Kidney (tissue), 14 donors: ENCODE data around the gene RAP2C. TPM values are rescaled to one million over a fixed set of nuclear protein-coding genes. Genes with fewer than 3 reads are reported as not detected.

ENCODE experiments used
- DNase-seq, 5 donors: peaks; one replicate each; pipeline ENCODE4 v3.0.0-alpha.2; 2013 to 2020
- FAIRE-seq: peaks from 2 replicates; lab custom pipeline; 2012; peaks lifted over from hg19 to GRCh38; lab: Jason Lieb, UNC
- H3K27ac ChIP-seq, 2 donors: one replicate each; pipeline ENCODE4 v1.7.0; 2013; ENCODE audit warnings: low read depth in 2 of 2, low read length in 2 of 2, inconsistent platforms in 1 of 2
- H3K27me3 ChIP-seq: one replicate; pipeline ENCODE4 v1.7.1; 2013; ENCODE audit warnings: low read length, inconsistent platforms; ENCODE audit not compliant: control insufficient read depth, insufficient read depth
- H3K36me3 ChIP-seq, 3 donors: one replicate each; pipeline versions ENCODE4 v1.7.0 to v1.7.1; 2013; ENCODE audit warnings: low read length in 3 of 3, control low read depth in 1 of 3, inconsistent platforms in 1 of 3; ENCODE audit not compliant: insufficient read depth in 3 of 3, control insufficient read depth in 2 of 3
- H3K4me1 ChIP-seq, 3 donors: one replicate each; pipeline versions ENCODE4 v1.7.0 to v1.7.1; 2013; ENCODE audit warnings: low read length in 3 of 3, inconsistent platforms in 1 of 3, low read depth in 1 of 3; ENCODE audit not compliant: control insufficient read depth in 2 of 3, insufficient read depth in 2 of 3
- H3K4me3 ChIP-seq, 3 donors: one replicate each; pipeline versions ENCODE4 v1.7.0 to v1.8.1; 2013; ENCODE audit warnings: low read length in 3 of 3, control low read depth in 1 of 3, inconsistent platforms in 1 of 3
- H3K9ac ChIP-seq, 3 donors: one replicate each; pipeline versions ENCODE4 v1.7.0 to v1.7.1; 2013; ENCODE audit warnings: low read length in 3 of 3, control low read depth in 1 of 3, inconsistent platforms in 1 of 3
- H3K9me3 ChIP-seq, 3 donors: one replicate each; pipeline versions ENCODE4 v1.7.0 to v1.7.1; 2013; ENCODE audit warnings: low read length in 3 of 3, control low read depth in 1 of 3, inconsistent platforms in 1 of 3; ENCODE audit not compliant: control insufficient read depth in 2 of 3, insufficient read depth in 1 of 3
- intact Hi-C: fragments of 100-400 bp; cut with DNase I; formaldehyde crosslinking; loops from one replicate; pipeline ENCODE4 v1.11.1; 2022
- polyA plus RNA-seq: library from polyadenylated mRNA; stranded (reverse); fragments of 350-450 nt; fragmentation: Illumina TruSeq; extraction: RNeasy Lipid Tissue Mini Kit (QIAGEN cat#74804); gene quantifications from one replicate; pipeline ENCODE4 v1.2.3, GENCODE V29; 2014; ENCODE audit warnings: low read depth, low replicate concordance; ENCODE audit not compliant: insufficient read depth
- total RNA-seq: library from RNA; stranded (reverse); fragmentation: NEBNext Ultra II Directional; extraction: Animal tissue kit (Norgen Biotek cat#: 25700); gene quantifications from one replicate; pipeline ENCODE4 v1.2.1, GENCODE V29; 2021
- TF ChIP-seq, protein P1 (sequence below): IDR thresholded peaks from 3 replicates; pipeline ENCODE4 v1.5.1; 2012; ENCODE audit warnings: mild to moderate bottlenecking, moderate library complexity, borderline replicate concordance; ENCODE audit not compliant: insufficient read depth; ENCODE audit errors: extremely low read depth
- donor health status: control.
- donor health status: control.
- donor health status: control.
- donor health status: control.
- donor health status: control.
- donor health status: DM: yes; HTN: yes; CAD: no.
- donor health status: Normal renal cell carcinoma (clear cell type).

RAP2C gene
- total and polyA plus RNA-seq, 2 donors from 2014 or later, result 14.2 to 22.8 TPM

DNA sequence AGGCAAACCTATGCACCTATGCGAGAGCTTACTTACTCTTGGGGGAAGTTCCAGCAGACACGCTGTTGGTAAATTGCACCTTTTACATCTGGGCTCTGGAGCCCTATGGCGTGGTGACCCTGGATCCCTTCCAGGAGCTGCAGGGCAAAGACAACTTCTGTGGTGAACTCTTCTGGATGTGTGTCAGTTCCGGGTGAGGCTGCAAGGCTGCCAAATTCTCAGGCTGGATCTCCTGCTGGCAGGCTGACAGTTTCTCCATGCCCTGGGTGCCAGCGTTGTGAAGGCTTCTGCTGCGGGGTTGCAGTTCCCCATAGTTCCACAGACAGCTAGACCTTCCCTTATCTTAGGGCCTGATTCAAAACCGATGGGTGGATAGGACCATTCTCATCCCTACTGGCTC, 37.9 kb downstream of the RAP2C start:
- Histone ChIP-seq H3K4me1 (no peaks in the 10 kb centered on the region), H3K4me3 (peak overlapping the region in 1 of 3 donors; percentile 30), H3K27me3 (peaks cover 4% of the 10 kb centered on the region), H3K36me3 (no peaks in the 10 kb centered on the region), H3K9me3 (no peaks in the 10 kb centered on the region), H3K27ac (no peak overlapping the region), H3K9ac (no peak overlapping the region)
- FAIRE-seq (no peak), DNase-seq (no peak)
- intact Hi-C loops, result no loop called here
- TF ChIP-seq, protein P1, sequence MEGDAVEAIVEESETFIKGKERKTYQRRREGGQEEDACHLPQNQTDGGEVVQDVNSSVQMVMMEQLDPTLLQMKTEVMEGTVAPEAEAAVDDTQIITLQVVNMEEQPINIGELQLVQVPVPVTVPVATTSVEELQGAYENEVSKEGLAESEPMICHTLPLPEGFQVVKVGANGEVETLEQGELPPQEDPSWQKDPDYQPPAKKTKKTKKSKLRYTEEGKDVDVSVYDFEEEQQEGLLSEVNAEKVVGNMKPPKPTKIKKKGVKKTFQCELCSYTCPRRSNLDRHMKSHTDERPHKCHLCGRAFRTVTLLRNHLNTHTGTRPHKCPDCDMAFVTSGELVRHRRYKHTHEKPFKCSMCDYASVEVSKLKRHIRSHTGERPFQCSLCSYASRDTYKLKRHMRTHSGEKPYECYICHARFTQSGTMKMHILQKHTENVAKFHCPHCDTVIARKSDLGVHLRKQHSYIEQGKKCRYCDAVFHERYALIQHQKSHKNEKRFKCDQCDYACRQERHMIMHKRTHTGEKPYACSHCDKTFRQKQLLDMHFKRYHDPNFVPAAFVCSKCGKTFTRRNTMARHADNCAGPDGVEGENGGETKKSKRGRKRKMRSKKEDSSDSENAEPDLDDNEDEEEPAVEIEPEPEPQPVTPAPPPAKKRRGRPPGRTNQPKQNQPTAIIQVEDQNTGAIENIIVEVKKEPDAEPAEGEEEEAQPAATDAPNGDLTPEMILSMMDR, result no peak

DNA sequence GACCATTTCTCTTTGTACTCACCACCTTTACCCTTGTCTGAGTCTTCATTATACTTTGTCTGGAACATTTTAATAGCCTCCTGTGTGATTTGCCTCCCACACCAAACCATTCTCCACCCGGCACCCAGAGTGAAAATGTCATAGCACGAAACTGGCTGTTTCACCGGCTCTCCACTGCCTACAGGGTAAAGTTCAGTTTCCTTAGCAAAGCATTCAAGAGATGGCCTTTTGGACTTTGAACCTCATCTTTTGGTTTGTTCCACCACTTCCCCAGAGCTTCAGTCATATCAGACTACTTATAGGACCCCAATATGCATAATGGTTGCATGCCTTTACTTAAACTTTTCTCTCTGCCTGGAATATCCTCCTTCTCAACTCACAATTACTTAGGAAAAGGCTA, 38.3 kb downstream of the RAP2C start:
- FAIRE-seq (no peak), DNase-seq (no peak)
- no peaks in the 10 kb centered on the region for H3K4me1 ChIP-seq
- H3K9me3 ChIP-seq, result no peaks in the 10 kb centered on the region
- no peaks in the 10 kb centered on the region for H3K36me3 ChIP-seq
- H3K27ac ChIP-seq, result no peak overlapping the region
- H3K27me3 ChIP-seq, result peaks cover 4% of the 10 kb centered on the region
- H3K4me3 ChIP-seq, result peak overlapping the region in 1 of 3 donors; percentile 30
- TF ChIP-seq, protein P1, result no peak
- intact Hi-C loops, result no loop called here
- H3K9ac ChIP-seq, result no peak overlapping the region

DNA sequence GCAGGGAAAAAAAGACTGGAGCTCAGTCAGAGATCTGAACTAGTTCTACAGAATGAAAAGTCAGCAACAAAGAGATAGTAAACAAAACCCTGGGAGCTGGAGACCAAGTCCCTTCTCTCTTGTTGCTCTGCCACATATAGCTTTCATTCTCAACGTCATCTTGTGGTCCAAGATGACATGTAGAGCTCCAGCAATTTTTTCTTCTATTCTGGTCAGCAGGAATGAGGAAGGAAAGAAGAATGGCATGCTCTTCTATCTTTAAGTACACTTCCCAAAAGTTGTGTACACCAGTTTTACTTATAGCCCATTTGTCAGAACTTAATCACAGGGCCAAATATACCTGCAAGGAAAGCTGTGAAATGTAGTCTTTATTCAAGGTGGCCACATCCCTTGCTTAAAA, 45.6 kb downstream of the RAP2C start:
- FAIRE-seq (no peak), DNase-seq (no peak)
- Histone ChIP-seq H3K27ac (no peak overlapping the region), H3K4me3 (no peak overlapping the region), H3K9me3 (no peaks in the 10 kb centered on the region), H3K9ac (no peak overlapping the region), H3K36me3 (no peaks in the 10 kb centered on the region), H3K27me3 (peaks cover 11% of the 10 kb centered on the region), H3K4me1 (no peaks in the 10 kb centered on the region)
- intact Hi-C loops, result no loop called here
- TF ChIP-seq, protein P1, result no peak

DNA sequence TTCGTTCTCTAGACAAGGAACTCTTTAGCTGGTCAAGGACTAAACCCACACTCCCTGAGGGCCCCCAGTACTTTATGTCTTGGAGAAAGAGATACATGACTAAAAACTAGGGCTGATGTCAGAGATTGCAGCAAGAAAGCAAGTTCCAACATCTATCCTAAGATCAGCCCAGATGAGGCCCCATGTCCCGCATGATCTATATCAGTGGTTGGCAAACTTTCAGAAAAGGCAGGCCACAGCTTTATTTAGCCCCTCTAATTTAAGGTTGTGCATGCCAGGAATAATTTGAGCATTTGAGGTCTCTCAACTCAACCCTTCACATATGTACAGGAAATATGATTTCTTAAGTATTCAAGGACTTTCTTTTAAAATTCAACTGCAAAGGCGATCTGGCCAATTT, 47.4 kb downstream of the RAP2C start:
- Histone ChIP-seq H3K4me1 (no peaks in the 10 kb centered on the region), H3K27ac (no peak overlapping the region), H3K4me3 (no peak overlapping the region), H3K36me3 (no peaks in the 10 kb centered on the region), H3K27me3 (peaks cover 7% of the 10 kb centered on the region), H3K9me3 (no peaks in the 10 kb centered on the region), H3K9ac (no peak overlapping the region)
- TF ChIP-seq, protein P1, result no peak
- FAIRE-seq (no peak), DNase-seq (peak in 1 of 5 donors; percentile 6)
- intact Hi-C loops, result no loop called here
